GM23338 (cell line): Measurements from ENCODE around the gene UBE2F. TPM values are rescaled to one million over a fixed set of nuclear protein-coding genes. Genes with fewer than 3 reads are reported as not detected.

ENCODE experiments used
- ATAC-seq: fragments of 200-7000 bp; cut with Tn5 transposase; 3 replicates; pipeline ENCODE4 v1.9.1; 2020
- DNase-seq: peaks from one replicate; pipeline ENCODE4 v3.0.0-alpha.2; 2015; ENCODE audit warnings: low spot score
- H2AFZ ChIP-seq: fragments of 200-600 bp; sonication (generic); 2 replicates; pipeline ENCODE4 v1.8.0; 2016; ENCODE audit warnings: antibody characterized with exemption, mild to moderate bottlenecking, moderate library complexity
- H3F3A ChIP-seq: fragments of 200-600 bp; sonication (generic); replicated peaks from 2 replicates; pipeline ENCODE4 v1.8.0; 2017; ENCODE audit warnings: antibody characterized with exemption, mixed run types, low read depth
- H3K27ac ChIP-seq: fragments of 200-600 bp; sonication (generic); 2 replicates; pipeline ENCODE4 v1.6.1; 2016; ENCODE audit warnings: low read depth
- H3K27me3 ChIP-seq: fragments of 200-600 bp; sonication (generic); 2 replicates; pipeline ENCODE4 v1.8.0; 2016; ENCODE audit warnings: mild to moderate bottlenecking, mixed run types, moderate library complexity; ENCODE audit not compliant: insufficient read depth
- H3K36me3 ChIP-seq: fragments of 200-600 bp; sonication (generic); 2 replicates; pipeline ENCODE4 v1.8.0; 2016; ENCODE audit warnings: mild to moderate bottlenecking; ENCODE audit not compliant: insufficient read depth
- H3K4me1 ChIP-seq: fragments of 200-600 bp; sonication (generic); 2 replicates; pipeline ENCODE4 v1.8.0; 2016; ENCODE audit warnings: mild to moderate bottlenecking, moderate library complexity; ENCODE audit not compliant: insufficient read depth
- H3K4me2 ChIP-seq: fragments of 200-600 bp; sonication (generic); 2 replicates; pipeline ENCODE4 v1.7.1; 2017; ENCODE audit warnings: mixed run types
- H3K4me3 ChIP-seq: fragments of 200-600 bp; sonication (generic); 2 replicates; pipeline ENCODE4 v1.6.1; 2016; ENCODE audit warnings: mixed run types
- H3K79me2 ChIP-seq: fragments of 200-600 bp; sonication (generic); replicated peaks from 2 replicates; pipeline ENCODE4 v1.8.0; 2017; ENCODE audit warnings: mild to moderate bottlenecking; ENCODE audit not compliant: insufficient read depth
- H3K9me2 ChIP-seq: fragments of 200-600 bp; sonication (generic); 2 replicates; pipeline ENCODE4 v1.8.0; 2017; ENCODE audit not compliant: insufficient read depth
- H4K20me1 ChIP-seq: fragments of 200-600 bp; sonication (generic); replicated peaks from 2 replicates; pipeline ENCODE4 v1.8.0; 2017; ENCODE audit warnings: mild to moderate bottlenecking; ENCODE audit not compliant: insufficient read depth
- H3K27ac Mint-ChIP-seq: 2 replicates; pipeline ENCODE4 v1.8.0; 2020; ENCODE audit warnings: inconsistent platforms, mild to moderate bottlenecking, moderate library complexity, mixed read lengths
- H3K27me3 Mint-ChIP-seq: 3 replicates; pipeline ENCODE4 v1.8.0; 2022; ENCODE audit warnings: low read depth, mild to moderate bottlenecking, moderate library complexity, mixed read lengths, inconsistent platforms; ENCODE audit not compliant: insufficient read depth, poor library complexity
- H3K36me3 Mint-ChIP-seq: 3 replicates; pipeline ENCODE4 v1.8.0; 2021; ENCODE audit warnings: low read depth, mild to moderate bottlenecking, inconsistent platforms, moderate library complexity, mixed read lengths
- H3K4me1 Mint-ChIP-seq: 3 replicates; pipeline ENCODE4 v1.8.0; 2020; ENCODE audit warnings: mild to moderate bottlenecking, inconsistent platforms, mixed read lengths
- H3K4me3 Mint-ChIP-seq: 3 replicates; pipeline ENCODE4 v1.8.0; 2021; ENCODE audit warnings: moderate library complexity, mild to moderate bottlenecking, inconsistent platforms, mixed read lengths
- H3K9me3 Mint-ChIP-seq: 3 replicates; pipeline ENCODE4 v1.8.0; 2020; ENCODE audit warnings: moderate library complexity, mild to moderate bottlenecking, inconsistent platforms, mixed read lengths
- CREB1 ChIP-seq: fragments of 250-450 bp; sonication (Bioruptor Pico); IDR thresholded peaks from 2 replicates; pipeline ENCODE4 v1.5.0; 2020; ENCODE audit warnings: low read depth, mild to moderate bottlenecking, moderate library complexity
- EZH2 ChIP-seq: fragments of 200-600 bp; sonication (generic); IDR thresholded peaks from one replicate; pipeline ENCODE4 v1.8.0; 2017; ENCODE audit warnings: antibody characterized with exemption, mild to moderate bottlenecking, low read depth; ENCODE audit not compliant: unreplicated experiment
- EZH2phosphoT487 ChIP-seq: fragments of 200-600 bp; sonication (generic); IDR thresholded peaks from one replicate; pipeline ENCODE4 v1.8.1; 2018; ENCODE audit warnings: antibody characterized with exemption; ENCODE audit not compliant: unreplicated experiment
- JUNB ChIP-seq: IDR thresholded peaks from one replicate; pipeline ENCODE4 v1.6.1; 2016; ENCODE audit warnings: antibody characterized with exemption; ENCODE audit not compliant: unreplicated experiment
- NANOG ChIP-seq: IDR thresholded peaks from 2 replicates; pipeline ENCODE4 v1.6.1; 2016; ENCODE audit warnings: antibody characterized with exemption, borderline replicate concordance
- POLR2AphosphoS5 ChIP-seq: IDR thresholded peaks from 2 replicates; pipeline ENCODE4 v1.6.1; 2016; ENCODE audit warnings: antibody characterized with exemption, low read depth
- REST ChIP-seq: IDR thresholded peaks from one replicate; pipeline ENCODE4 v1.6.1; 2018; ENCODE audit warnings: antibody characterized with exemption; ENCODE audit not compliant: unreplicated experiment
- STAT1 ChIP-seq: IDR thresholded peaks from one replicate; pipeline ENCODE4 v1.6.1; 2016; ENCODE audit warnings: antibody characterized with exemption; ENCODE audit not compliant: unreplicated experiment
- ZNF114 ChIP-seq: fragments of 250-450 bp; sonication (Bioruptor Pico); IDR thresholded peaks from 2 replicates; pipeline ENCODE4 v1.5.0; 2020; ENCODE audit warnings: mild to moderate bottlenecking, moderate library complexity
- polyA plus RNA-seq: library from polyadenylated mRNA; unstranded; fragments of >200 nt; fragmentation: Nextera tagmentation; extraction: Ambion mirVana; gene quantifications from 2 replicates; pipeline ENCODE4 v1.2.1, GENCODE V29; 2016
- total RNA-seq: library from RNA; depleted of rRNA; stranded (reverse); fragments of >200 nt; shearing (Covaris generic); gene quantifications from 2 replicates; pipeline ENCODE4 v1.2.3, GENCODE V29; 2014
- TF ChIP-seq, protein P1 (sequence below): IDR thresholded peaks from 2 replicates; pipeline ENCODE4 v1.6.1; 2016; ENCODE audit warnings: antibody characterized with exemption
- TF ChIP-seq, protein P2 (sequence below), 2 experiments: fragments of 200-600 bp in 1 of 2; sonication (generic) in 1 of 2; conservative IDR thresholded peaks; 2 replicates each; pipeline versions ENCODE4 v1.5.1 to v1.6.1; 2016 to 2017; ENCODE audit warnings: antibody characterized with exemption in 2 of 2, low read depth in 2 of 2, mild to moderate bottlenecking in 2 of 2, moderate library complexity in 1 of 2

Gene UBE2F
- total and polyA plus RNA-seq, 2 experiments from 2014 or later = 98.2 to 106 TPM

- H3K4me1 ChIP-seq = no peaks in the 10 kb centered on the region; the same call in 1 of the 2 replicates
- DNase-seq (no peak), ATAC-seq (no peak)
- H3K4me2 ChIP-seq = no peak overlapping the region
- peaks cover 33% of the 10 kb centered on the region for H3K4me1 Mint-ChIP-seq
- no peak overlapping the region for H3K4me3 ChIP-seq
- H3K27ac ChIP-seq = no peak overlapping the region
- no peaks in the 10 kb centered on the region for H3K9me2 ChIP-seq
- no peaks in the 10 kb centered on the region for H3K9me3 Mint-ChIP-seq
- H3K36me3 ChIP-seq = no peaks in the 10 kb centered on the region
- peaks cover 87% of the 10 kb centered on the region for H3K79me2 ChIP-seq
- no peaks in the 10 kb centered on the region for H3K27me3 ChIP-seq
- H3K27me3 Mint-ChIP-seq = peaks cover 9% of the 10 kb centered on the region
- no peak overlapping the region for H2AFZ ChIP-seq
- H3K4me3 Mint-ChIP-seq = no peak overlapping the region
- peaks cover 32% of the 10 kb centered on the region for H4K20me1 ChIP-seq
- no peaks in the 10 kb centered on the region for H3F3A ChIP-seq
- H3K27ac Mint-ChIP-seq = no peak overlapping the region; the same call in 1 of the 2 replicates
- TF ChIP-seq JUNB (no peak), NANOG (no peak), EZH2 (no peak), CREB1 (no peak), REST (no peak), STAT1 (no peak)
- TF ChIP-seq, protein P1, sequence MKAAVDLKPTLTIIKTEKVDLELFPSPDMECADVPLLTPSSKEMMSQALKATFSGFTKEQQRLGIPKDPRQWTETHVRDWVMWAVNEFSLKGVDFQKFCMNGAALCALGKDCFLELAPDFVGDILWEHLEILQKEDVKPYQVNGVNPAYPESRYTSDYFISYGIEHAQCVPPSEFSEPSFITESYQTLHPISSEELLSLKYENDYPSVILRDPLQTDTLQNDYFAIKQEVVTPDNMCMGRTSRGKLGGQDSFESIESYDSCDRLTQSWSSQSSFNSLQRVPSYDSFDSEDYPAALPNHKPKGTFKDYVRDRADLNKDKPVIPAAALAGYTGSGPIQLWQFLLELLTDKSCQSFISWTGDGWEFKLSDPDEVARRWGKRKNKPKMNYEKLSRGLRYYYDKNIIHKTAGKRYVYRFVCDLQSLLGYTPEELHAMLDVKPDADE = no peak
- H3K36me3 Mint-ChIP-seq = peaks cover 13% of the 10 kb centered on the region; the same call in 2 of the 3 replicates
These were observed 12.5 kb downstream of the UBE2F start for GRCh38 chr2:237979331-237979730.

GRCh38 chr2:237980087-237980486, 13.3 kb downstream of the UBE2F start:
- Mint-ChIP-seq H3K4me3 (no peak overlapping the region), H3K9me3 (no peaks in the 10 kb centered on the region), H3K4me1 (peaks cover 35% of the 10 kb centered on the region), H3K27ac (0 out of 2 replicates have a peak overlapping the region, but pooled peaks have one; percentile 84), H3K27me3 (peaks cover 9% of the 10 kb centered on the region), H3K36me3 (peaks cover 15% of the 10 kb centered on the region)
- no peaks in the 10 kb centered on the region for H3K27me3 ChIP-seq
- peaks cover 29% of the 10 kb centered on the region for H4K20me1 ChIP-seq
- no peak for DNase-seq
- H3F3A ChIP-seq = no peaks in the 10 kb centered on the region
- H3K4me3 ChIP-seq = no peak overlapping the region
- H3K36me3 ChIP-seq = no peaks in the 10 kb centered on the region
- no peaks in the 10 kb centered on the region; the same call in 1 of the 2 replicates for H3K4me1 ChIP-seq
- H3K27ac ChIP-seq = no peak overlapping the region
- H3K79me2 ChIP-seq = peaks cover 88% of the 10 kb centered on the region
- no peak overlapping the region for H3K4me2 ChIP-seq
- ATAC-seq = peak; percentile 23
- H2AFZ ChIP-seq = no peak overlapping the region
- H3K9me2 ChIP-seq = no peaks in the 10 kb centered on the region
- TF ChIP-seq, protein P2, sequence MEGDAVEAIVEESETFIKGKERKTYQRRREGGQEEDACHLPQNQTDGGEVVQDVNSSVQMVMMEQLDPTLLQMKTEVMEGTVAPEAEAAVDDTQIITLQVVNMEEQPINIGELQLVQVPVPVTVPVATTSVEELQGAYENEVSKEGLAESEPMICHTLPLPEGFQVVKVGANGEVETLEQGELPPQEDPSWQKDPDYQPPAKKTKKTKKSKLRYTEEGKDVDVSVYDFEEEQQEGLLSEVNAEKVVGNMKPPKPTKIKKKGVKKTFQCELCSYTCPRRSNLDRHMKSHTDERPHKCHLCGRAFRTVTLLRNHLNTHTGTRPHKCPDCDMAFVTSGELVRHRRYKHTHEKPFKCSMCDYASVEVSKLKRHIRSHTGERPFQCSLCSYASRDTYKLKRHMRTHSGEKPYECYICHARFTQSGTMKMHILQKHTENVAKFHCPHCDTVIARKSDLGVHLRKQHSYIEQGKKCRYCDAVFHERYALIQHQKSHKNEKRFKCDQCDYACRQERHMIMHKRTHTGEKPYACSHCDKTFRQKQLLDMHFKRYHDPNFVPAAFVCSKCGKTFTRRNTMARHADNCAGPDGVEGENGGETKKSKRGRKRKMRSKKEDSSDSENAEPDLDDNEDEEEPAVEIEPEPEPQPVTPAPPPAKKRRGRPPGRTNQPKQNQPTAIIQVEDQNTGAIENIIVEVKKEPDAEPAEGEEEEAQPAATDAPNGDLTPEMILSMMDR (conservative IDR thresholded peaks at IDR 0.05; ENCODE audit: low read depth in 2 of 2) = no peak
- TF ChIP-seq, protein P1 = no peak
- TF ChIP-seq POLR2AphosphoS5 (no peak), ZNF114 (CRISPR knock-in tag) (no peak), REST (no peak), EZH2phosphoT487 (no peak)
